OCI-LY1 (cell line): Measurements from ENCODE around the gene VPS45.

Source experiments
- CTCF ChIP-seq: fragments of 200-600 bp; sonication (generic), shearing (Covaris generic); IDR thresholded peaks from 2 replicates; pipeline ENCODE4 v1.5.1; 2017; ENCODE audit warnings: mild to moderate bottlenecking, antibody characterized with exemption, low read length, moderate library complexity, mixed read lengths
- EZH2 ChIP-seq: fragments of 200-600 bp; sonication (generic), shearing (Covaris generic); IDR thresholded peaks from 2 replicates; pipeline ENCODE4 v1.8.0; 2017; ENCODE audit warnings: borderline replicate concordance, mixed run types, mild to moderate bottlenecking, antibody characterized with exemption, low read length, moderate library complexity, mixed read lengths

GRCh38 chr1:150192012-150192411 lies 124.4 kb downstream of the VPS45 start:
- TF ChIP-seq EZH2 (no peak), CTCF (no peak)
